NT2/D1 (cell line): ENCODE measurements around the gene ENTPD7.

Experiments
- DNase-seq: peaks from one replicate; pipeline ENCODE4 v3.0.0-alpha.2; 2011; ENCODE audit warnings: low read depth, low spot score
- H3K27me3 ChIP-seq: 2 replicates; pipeline ENCODE4 v1.6.0; 2011; ENCODE audit warnings: mild to moderate bottlenecking; ENCODE audit not compliant: insufficient read length, insufficient read depth
- H3K36me3 ChIP-seq: 2 replicates; pipeline ENCODE4 v1.6.1; 2011; ENCODE audit warnings: mild to moderate bottlenecking, low read length, mixed read lengths; ENCODE audit not compliant: insufficient read depth, insufficient read length
- H3K4me1 ChIP-seq: 2 replicates; pipeline ENCODE4 v1.5.1; 2011; ENCODE audit not compliant: insufficient read depth, insufficient read length
- H3K4me3 ChIP-seq: 2 replicates; pipeline ENCODE4 v1.5.1; 2011; ENCODE audit warnings: low read depth; ENCODE audit not compliant: insufficient read length
- H3K9ac ChIP-seq: 2 replicates; pipeline ENCODE4 v1.6.0; 2011; ENCODE audit warnings: low read depth; ENCODE audit not compliant: insufficient read length
- H3K9me3 ChIP-seq: 2 replicates; pipeline ENCODE4 v1.5.1; 2011; ENCODE audit warnings: mild to moderate bottlenecking, low read length; ENCODE audit not compliant: insufficient read depth
- SUZ12 ChIP-seq: IDR thresholded peaks from 2 replicates; pipeline ENCODE4 v1.6.1; 2011; ENCODE audit not compliant: insufficient read length, insufficient read depth; ENCODE audit errors: extremely low read depth
- YY1 ChIP-seq: IDR thresholded peaks from 2 replicates; pipeline ENCODE4 v1.6.1; 2011; ENCODE audit not compliant: insufficient read length, insufficient read depth
- ZNF274 ChIP-seq: IDR thresholded peaks from 2 replicates; pipeline ENCODE4 v1.6.1; 2011; ENCODE audit warnings: mild to moderate bottlenecking, low read depth, low read length

ENTPD7 gene, protein sequence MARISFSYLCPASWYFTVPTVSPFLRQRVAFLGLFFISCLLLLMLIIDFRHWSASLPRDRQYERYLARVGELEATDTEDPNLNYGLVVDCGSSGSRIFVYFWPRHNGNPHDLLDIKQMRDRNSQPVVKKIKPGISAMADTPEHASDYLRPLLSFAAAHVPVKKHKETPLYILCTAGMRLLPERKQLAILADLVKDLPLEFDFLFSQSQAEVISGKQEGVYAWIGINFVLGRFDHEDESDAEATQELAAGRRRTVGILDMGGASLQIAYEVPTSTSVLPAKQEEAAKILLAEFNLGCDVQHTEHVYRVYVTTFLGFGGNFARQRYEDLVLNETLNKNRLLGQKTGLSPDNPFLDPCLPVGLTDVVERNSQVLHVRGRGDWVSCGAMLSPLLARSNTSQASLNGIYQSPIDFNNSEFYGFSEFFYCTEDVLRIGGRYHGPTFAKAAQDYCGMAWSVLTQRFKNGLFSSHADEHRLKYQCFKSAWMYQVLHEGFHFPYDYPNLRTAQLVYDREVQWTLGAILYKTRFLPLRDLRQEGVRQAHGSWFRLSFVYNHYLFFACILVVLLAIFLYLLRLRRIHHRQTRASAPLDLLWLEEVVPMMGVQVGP

DNA sequence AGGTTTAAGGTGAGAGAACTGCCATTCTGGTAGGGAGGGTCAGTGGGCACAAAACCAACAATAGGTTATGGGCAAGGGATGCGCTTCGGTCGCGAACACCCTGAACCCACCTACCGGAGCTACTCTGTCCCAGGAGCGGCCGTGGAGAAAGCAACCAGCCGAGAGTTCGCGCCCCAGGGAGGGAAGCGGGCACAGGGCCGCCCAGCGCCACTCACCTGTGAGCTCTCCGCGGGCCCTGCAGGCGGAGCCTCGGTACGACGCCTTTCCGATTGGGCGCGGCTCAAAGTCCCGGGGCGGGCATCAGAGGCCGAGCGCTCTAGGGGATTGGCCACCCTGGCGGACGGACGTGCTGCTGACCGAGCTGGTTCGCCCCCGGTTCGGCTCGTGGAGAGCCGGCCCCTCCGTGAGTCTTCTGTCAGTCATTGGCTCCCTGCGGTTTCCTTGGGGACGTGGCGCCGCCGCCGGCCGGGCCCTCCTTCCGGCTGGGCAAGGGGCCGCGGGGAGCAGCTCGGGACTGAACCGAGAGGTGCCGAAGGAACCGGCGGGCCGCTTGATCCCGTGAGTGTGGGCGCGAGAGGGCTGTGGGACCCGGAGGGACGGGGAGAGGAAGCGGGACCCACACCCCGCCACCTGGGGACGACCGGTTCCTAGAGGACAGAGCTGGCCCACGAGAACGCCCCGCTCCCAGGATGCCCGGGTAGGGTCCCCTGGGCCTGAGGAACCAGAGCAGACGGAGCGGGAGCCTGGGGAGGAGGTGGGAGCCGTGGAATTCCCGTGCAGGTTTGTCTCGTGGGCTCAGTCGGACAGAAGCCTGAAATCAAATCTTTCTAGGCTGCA is at the start of gene ENTPD7:
Gene ENTPD7 (plus strand): TSS at position 479 of the 837 bp plus-strand sequence. CDS start 448 bp downstream, outside the sequence.
- peak; percentile 93 for DNase-seq
- Histone ChIP-seq H3K9ac (peak within 1 kb of the TSS; percentile 93), H3K36me3 (peaks cover 11% of the 10 kb centered on the region), H3K9me3 (no peaks in the 10 kb centered on the region), H3K4me3 (peak within 1 kb of the TSS; percentile 88), H3K4me1 (no peaks in the 10 kb centered on the region), H3K27me3 (peaks cover 17% of the 10 kb centered on the region)
- TF ChIP-seq ZNF274: no peak
- no peak for TF ChIP-seq YY1
- no peak for TF ChIP-seq SUZ12

DNA sequence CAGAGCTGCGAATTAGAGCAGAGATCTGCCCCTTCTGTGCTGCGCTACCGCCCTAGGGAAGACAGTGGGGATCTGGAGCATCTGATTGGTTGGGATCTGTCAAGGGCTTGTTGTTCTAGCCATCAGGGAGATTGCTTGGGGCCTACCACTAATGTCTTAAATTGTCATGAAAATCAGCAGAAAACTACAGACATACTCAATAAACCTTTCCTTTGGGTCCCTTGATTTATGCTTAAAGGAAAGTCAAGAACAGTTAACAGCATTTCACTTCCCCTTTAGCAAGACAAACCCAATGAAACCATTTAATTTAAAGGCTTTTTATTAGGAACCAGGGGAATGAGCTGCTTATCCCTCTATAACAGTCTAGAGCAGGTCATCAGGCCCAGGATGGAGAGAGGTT is 49.1 kb upstream of the ENTPD7 start:
- TF ChIP-seq ZNF274: no peak
- TF ChIP-seq YY1: no peak
- TF ChIP-seq SUZ12: no peak
- no peak for DNase-seq
- H3K9ac ChIP-seq: no peak overlapping the region
- H3K36me3 ChIP-seq: peaks cover 32% of the 10 kb centered on the region
- H3K9me3 ChIP-seq: no peaks in the 10 kb centered on the region
- no peaks in the 10 kb centered on the region for H3K27me3 ChIP-seq
- H3K4me1 ChIP-seq: no peaks in the 10 kb centered on the region
- no peak overlapping the region for H3K4me3 ChIP-seq

DNA sequence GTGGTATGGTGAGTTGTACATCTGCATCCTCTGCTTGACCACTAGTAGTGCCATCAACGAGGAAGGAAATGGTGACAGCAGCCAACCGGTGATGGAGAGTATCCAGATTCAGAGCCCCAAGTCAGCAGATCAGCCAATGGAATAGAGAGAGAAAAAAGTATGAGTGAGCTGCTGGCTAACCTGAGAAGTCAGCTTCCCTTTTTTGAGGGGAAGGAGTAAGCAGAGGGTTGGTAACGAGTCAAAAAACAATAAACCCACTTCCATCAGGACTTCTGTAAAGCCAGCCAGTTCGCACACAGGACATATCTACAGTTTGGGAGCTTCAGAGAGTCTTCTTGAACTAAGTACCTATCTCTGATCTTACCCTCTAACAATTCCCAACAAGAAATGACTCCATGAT is 48.0 kb upstream of the ENTPD7 start:
- H3K9ac ChIP-seq: no peak overlapping the region
- H3K9me3 ChIP-seq: no peaks in the 10 kb centered on the region
- H3K27me3 ChIP-seq: no peaks in the 10 kb centered on the region
- no peak overlapping the region for H3K4me3 ChIP-seq
- TF ChIP-seq ZNF274 (no peak), SUZ12 (no peak), YY1 (no peak)
- H3K36me3 ChIP-seq: peaks cover 32% of the 10 kb centered on the region
- no peak for DNase-seq
- no peaks in the 10 kb centered on the region for H3K4me1 ChIP-seq

DNA sequence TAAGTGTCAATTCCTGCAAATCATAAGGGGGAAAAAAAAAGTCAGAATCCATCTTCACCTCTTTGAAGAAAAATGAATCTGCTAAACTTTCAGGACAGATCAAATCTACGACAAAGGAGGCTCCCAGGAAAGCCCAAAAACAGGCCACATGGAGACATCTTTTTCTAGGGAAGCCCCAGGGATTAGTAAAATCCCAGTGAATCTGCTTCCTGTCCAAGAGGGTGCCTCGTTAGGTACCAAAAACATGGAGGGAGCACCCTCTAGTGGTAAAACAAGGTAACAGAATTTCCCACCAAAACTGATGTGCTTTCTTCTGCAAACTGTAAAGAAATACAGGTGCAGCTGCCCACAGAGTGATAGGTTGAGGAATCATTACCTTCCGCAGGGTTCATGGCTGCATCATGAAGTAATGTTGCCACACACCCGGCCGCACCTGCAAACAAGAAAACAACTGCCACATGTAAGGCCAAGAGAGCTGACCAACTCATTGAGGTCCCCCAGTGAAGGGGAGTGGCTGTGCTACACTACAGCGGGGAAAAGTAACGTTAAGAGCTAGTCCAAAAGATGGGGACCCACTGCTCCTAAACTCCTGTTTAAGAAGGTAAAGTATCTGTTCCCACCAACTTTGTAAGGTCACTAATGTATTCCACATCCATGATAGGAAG is 47.0 kb upstream of the ENTPD7 start:
- TF ChIP-seq SUZ12: no peak
- TF ChIP-seq YY1: no peak
- TF ChIP-seq ZNF274: no peak
- Histone ChIP-seq H3K4me1 (no peaks in the 10 kb centered on the region), H3K9me3 (no peaks in the 10 kb centered on the region), H3K27me3 (no peaks in the 10 kb centered on the region), H3K36me3 (peaks cover 32% of the 10 kb centered on the region), H3K4me3 (no peak overlapping the region), H3K9ac (no peak overlapping the region)
- peak; percentile 39 for DNase-seq

DNA sequence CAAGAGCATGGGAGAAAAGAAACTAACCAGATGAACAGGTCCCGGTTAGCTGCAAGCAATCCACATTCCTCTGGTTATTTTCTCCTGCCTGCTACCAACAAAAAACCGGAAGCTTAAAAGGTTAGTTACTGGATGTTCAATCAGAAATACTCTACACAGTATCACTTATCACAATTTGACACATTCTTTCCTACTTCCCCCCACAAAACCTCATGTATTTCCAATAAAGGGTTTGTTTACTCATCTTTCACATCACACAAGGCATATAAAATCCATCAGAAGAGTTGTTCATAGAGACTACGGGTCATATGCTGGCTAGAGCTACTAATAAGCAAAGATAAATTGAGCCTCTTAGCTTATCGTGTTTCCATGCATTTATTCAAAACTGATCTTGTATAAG is 43.9 kb upstream of the ENTPD7 start:
- no peak for DNase-seq
- TF ChIP-seq YY1 (no peak), ZNF274 (no peak)

DNA sequence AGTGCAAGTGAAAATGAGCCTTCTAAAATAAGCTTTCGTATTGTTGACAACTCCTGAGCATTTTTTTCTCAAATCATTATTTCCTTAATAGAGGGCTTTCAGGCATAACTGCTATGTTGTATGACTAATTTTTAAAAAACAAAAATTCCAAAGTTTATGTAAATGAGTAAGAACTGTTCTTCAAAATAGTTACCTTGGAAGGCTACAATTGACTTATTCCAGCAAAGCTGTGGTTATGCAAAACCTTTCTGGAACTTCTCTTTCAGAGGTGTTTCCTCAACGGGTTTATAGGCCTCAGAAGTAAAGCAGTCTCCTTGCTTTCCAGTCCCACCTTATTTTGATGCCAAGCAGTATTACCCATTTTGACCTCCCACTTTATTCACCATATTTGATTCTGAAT is 41.6 kb upstream of the ENTPD7 start:
- Histone ChIP-seq H3K36me3 (peaks cover 10% of the 10 kb centered on the region), H3K9ac (no peak overlapping the region), H3K4me3 (no peak overlapping the region), H3K27me3 (no peaks in the 10 kb centered on the region), H3K9me3 (no peaks in the 10 kb centered on the region), H3K4me1 (no peaks in the 10 kb centered on the region)
- DNase-seq: no peak
- TF ChIP-seq SUZ12 (no peak), ZNF274 (no peak), YY1 (no peak)

More for the DNA sequence above, 43.9 kb upstream of the ENTPD7 start:
- Histone ChIP-seq H3K9ac (no peak overlapping the region), H3K9me3 (no peaks in the 10 kb centered on the region), H3K4me3 (no peak overlapping the region), H3K4me1 (no peaks in the 10 kb centered on the region), H3K27me3 (no peaks in the 10 kb centered on the region), H3K36me3 (peaks cover 24% of the 10 kb centered on the region)
